AG09309 (cell line): Measurements from ENCODE around the gene EVA1B.

Experiments used
- DNase-seq: peaks from one replicate; pipeline ENCODE4 v3.0.0-alpha.2; 2010; ENCODE audit warnings: low read depth
- H3K4me3 ChIP-seq: 2 replicates; pipeline ENCODE4 v1.5.1; 2011; ENCODE audit warnings: mild to moderate bottlenecking, low read depth, low read length, moderate library complexity; ENCODE audit not compliant: control insufficient read depth
- CTCF ChIP-seq: IDR thresholded peaks from 2 replicates; pipeline ENCODE4 v1.5.1; 2011; ENCODE audit warnings: mild to moderate bottlenecking, low read depth, low read length, inconsistent platforms; ENCODE audit not compliant: insufficient read depth, control insufficient read depth; ENCODE audit errors: missing control alignments

EVA1B gene

GRCh38 chr1:36339615-36340014 lies 16.2 kb upstream of the EVA1B start:
- no peak overlapping the region for H3K4me3 ChIP-seq
- no peak for TF ChIP-seq CTCF
- DNase-seq, result no peak

GRCh38 chr1:36339215-36339614 lies 15.8 kb upstream of the EVA1B start:
- TF ChIP-seq CTCF, result no peak
- no peak overlapping the region for H3K4me3 ChIP-seq
- no peak for DNase-seq

- no peak for DNase-seq
- no peak for TF ChIP-seq CTCF
- no peak overlapping the region for H3K4me3 ChIP-seq
Observed at GRCh38 chr1:36337830-36338229, 14.4 kb upstream of the EVA1B start.

GRCh38 chr1:36330940-36331339 lies 7.5 kb upstream of the EVA1B start:
- H3K4me3 ChIP-seq, result no peak overlapping the region
- no peak for DNase-seq
- TF ChIP-seq CTCF, result no peak

- H3K4me3 ChIP-seq, result no peak overlapping the region
- TF ChIP-seq CTCF, result no peak
- no peak for DNase-seq
Observed at GRCh38 chr1:36329817-36330216, 6.4 kb upstream of the EVA1B start.

- no peak for TF ChIP-seq CTCF
- DNase-seq, result no peak
- no peak overlapping the region for H3K4me3 ChIP-seq
Observed at GRCh38 chr1:36328713-36329112, 5.3 kb upstream of the EVA1B start.

GRCh38 chr1:36328088-36328480 lies 4.6 kb upstream of the EVA1B start:
- H3K4me3 ChIP-seq, result no peak overlapping the region
- TF ChIP-seq CTCF, result no peak
- DNase-seq, result no peak
